DOHH2 (cell line): ENCODE data around the gene TEX9.
"Not testable (repeated sequence)": the region's sequence is repeated elsewhere in the genome, so short reads cannot be mapped to it uniquely, and the experiment has no call there.

ENCODE experiments used
- H3F3A ChIP-seq: fragments of 200-600 bp; sonication (generic), shearing (Covaris generic); 2 replicates; pipeline ENCODE4 v1.6.0; 2016; ENCODE audit warnings: antibody characterized with exemption, mild to moderate bottlenecking; ENCODE audit not compliant: control insufficient read depth, insufficient read depth
- H3K27ac ChIP-seq: fragments of 200-600 bp; sonication (generic); 2 replicates; pipeline ENCODE4 v1.5.1; 2014; ENCODE audit warnings: low read depth, mild to moderate bottlenecking, low read length, moderate library complexity
- H3K27me3 ChIP-seq: fragments of 200-600 bp; sonication (generic); 2 replicates; pipeline ENCODE4 v1.6.1; 2014; ENCODE audit warnings: mild to moderate bottlenecking, low read length, mixed read lengths; ENCODE audit not compliant: control insufficient read depth
- H3K36me3 ChIP-seq: fragments of 200-600 bp; sonication (generic); 2 replicates; pipeline ENCODE4 v1.6.1; 2014; ENCODE audit warnings: mild to moderate bottlenecking, low read length, moderate library complexity, mixed read lengths; ENCODE audit not compliant: control insufficient read depth
- H3K4me1 ChIP-seq: fragments of 200-600 bp; sonication (generic); 2 replicates; pipeline ENCODE4 v1.6.1; 2014; ENCODE audit warnings: mild to moderate bottlenecking, low read length, mixed read lengths; ENCODE audit not compliant: control insufficient read depth
- H3K4me2 ChIP-seq: fragments of 200-600 bp; sonication (generic); 2 replicates; pipeline ENCODE4 v1.6.0; 2014; ENCODE audit warnings: mild to moderate bottlenecking, low read length, moderate library complexity
- H3K4me3 ChIP-seq: fragments of 200-600 bp; sonication (generic); 2 replicates; pipeline ENCODE4 v1.5.1; 2014; ENCODE audit warnings: mild to moderate bottlenecking, low read length, mixed read lengths
- H3K79me2 ChIP-seq: fragments of 200-600 bp; sonication (generic); 2 replicates; pipeline ENCODE4 v1.6.1; 2014; ENCODE audit warnings: mild to moderate bottlenecking, low read length, mixed read lengths; ENCODE audit not compliant: control insufficient read depth
- H3K9me2 ChIP-seq: fragments of 200-600 bp; sonication (generic); replicated peaks from 2 replicates; pipeline ENCODE4 v1.6.1; 2014; ENCODE audit warnings: mild to moderate bottlenecking, low read length, mixed read lengths; ENCODE audit not compliant: control insufficient read depth
- H3K9me3 ChIP-seq: fragments of 200-600 bp; sonication (generic); 2 replicates; pipeline ENCODE4 v1.6.1; 2014; ENCODE audit warnings: antibody characterized with exemption, low read length, mixed read lengths; ENCODE audit not compliant: control insufficient read depth, insufficient read depth
- H4K20me1 ChIP-seq: fragments of 200-600 bp; sonication (generic); 2 replicates; pipeline ENCODE4 v1.6.0; 2014; ENCODE audit warnings: low read depth, mild to moderate bottlenecking, antibody characterized with exemption, low read length, moderate library complexity; ENCODE audit not compliant: control insufficient read depth, insufficient read depth
- CTCF ChIP-seq: fragments of 200-600 bp; sonication (generic); IDR thresholded peaks from one replicate; pipeline ENCODE4 v1.5.1; 2014; ENCODE audit warnings: antibody characterized with exemption, mild to moderate bottlenecking, low read depth, low read length; ENCODE audit not compliant: poor library complexity, severe bottlenecking
- EZH2phosphoT487 ChIP-seq: fragments of 200-600 bp; sonication (generic); IDR thresholded peaks from 2 replicates; pipeline ENCODE4 v1.6.1; 2017; ENCODE audit warnings: borderline replicate concordance, mild to moderate bottlenecking, antibody characterized with exemption, low read length, moderate library complexity, mixed read lengths

TEX9 gene

DNA sequence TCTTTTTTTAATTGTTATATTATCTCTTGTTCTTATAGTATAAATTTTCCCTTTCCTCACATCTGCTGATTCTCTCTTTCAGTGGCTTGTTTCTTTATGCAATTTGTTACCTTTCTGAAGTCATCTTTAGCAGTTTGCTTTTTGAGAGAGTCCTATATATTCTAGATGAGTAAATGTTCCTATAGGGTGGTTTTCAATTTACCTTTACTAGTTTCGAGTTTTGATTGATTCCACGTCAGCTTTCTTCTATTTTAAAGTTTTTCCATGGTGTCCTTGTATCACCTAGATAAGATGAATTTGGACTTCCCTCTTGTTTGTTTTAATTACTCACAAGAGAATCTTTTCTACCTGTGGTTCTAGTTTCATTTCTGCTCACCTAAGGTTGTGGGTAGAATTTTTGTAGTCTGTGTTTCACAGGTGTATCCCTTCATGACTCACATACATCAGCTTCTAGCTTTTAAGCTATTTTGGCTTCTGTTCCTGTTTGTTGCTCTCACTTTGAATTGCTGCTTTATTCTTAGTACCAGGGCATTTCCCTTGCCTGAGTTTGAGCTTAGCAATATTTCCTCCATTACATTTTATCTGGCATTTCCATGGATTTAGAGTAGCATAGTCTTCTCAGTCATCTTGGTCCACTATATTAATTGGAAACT, 6.4 kb downstream of the TEX9 start:
- Histone ChIP-seq H3K36me3 (peaks cover 5% of the 10 kb centered on the region), H3F3A (peaks cover 26% of the 10 kb centered on the region), H3K4me1 (peaks cover 61% of the 10 kb centered on the region), H3K9me2 (no peaks in the 10 kb centered on the region), H3K79me2 (peaks cover 78% of the 10 kb centered on the region), H3K4me3 (peak overlapping the region; percentile 89), H4K20me1 (no peaks in the 10 kb centered on the region), H3K27ac (peak overlapping the region; percentile 81), H3K27me3 (no peaks in the 10 kb centered on the region), H3K9me3 (0 out of 2 replicates have a peak, but pooled peaks cover 5% of the 10 kb centered on the region), H3K4me2 (peak overlapping the region; percentile 90)
- no peak for TF ChIP-seq EZH2phosphoT487
- TF ChIP-seq CTCF = no peak

- not testable (repeated sequence) for H3K27me3 ChIP-seq, H3K27ac ChIP-seq, H4K20me1 ChIP-seq, H3K4me3 ChIP-seq, H3K4me2 ChIP-seq, H3K9me2 ChIP-seq
- peaks cover 15% of the 10 kb centered on the region for H3F3A ChIP-seq
- H3K79me2 ChIP-seq = peaks cover 77% of the 10 kb centered on the region
- H3K4me1 ChIP-seq = peaks cover 36% of the 10 kb centered on the region
- H3K36me3 ChIP-seq = peaks cover 28% of the 10 kb centered on the region
- peaks cover 17% of the 10 kb centered on the region for H3K9me3 ChIP-seq
Observed at GRCh38 chr15:56374693-56375092, 9.5 kb downstream of the TEX9 start.

DNA sequence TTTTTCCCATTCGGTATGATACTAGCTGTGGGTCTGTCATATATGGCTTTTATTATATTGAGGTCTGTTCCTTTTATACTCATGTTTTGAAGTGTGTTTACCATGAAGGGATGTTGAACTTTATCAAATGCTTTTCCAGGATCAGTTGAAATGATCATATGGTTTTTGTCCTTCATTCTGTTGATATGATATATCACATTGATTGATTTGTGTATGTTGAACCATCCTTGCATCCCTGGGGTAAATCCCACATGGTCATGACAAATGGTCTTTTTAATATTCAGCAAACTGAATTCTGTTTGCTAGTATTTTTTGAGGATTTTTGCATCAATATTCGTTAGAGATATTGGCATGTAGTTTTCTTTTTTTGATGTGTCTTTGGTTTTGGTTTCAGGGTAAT, 12.6 kb downstream of the TEX9 start:
- not testable (repeated sequence) for H4K20me1 ChIP-seq, H3F3A ChIP-seq, H3K9me2 ChIP-seq, H3K4me1 ChIP-seq, H3K27ac ChIP-seq, H3K27me3 ChIP-seq, H3K4me3 ChIP-seq, H3K4me2 ChIP-seq
- Histone ChIP-seq H3K36me3 (peaks cover 48% of the 10 kb centered on the region), H3K9me3 (peaks cover 17% of the 10 kb centered on the region), H3K79me2 (peaks cover 80% of the 10 kb centered on the region)

DNA sequence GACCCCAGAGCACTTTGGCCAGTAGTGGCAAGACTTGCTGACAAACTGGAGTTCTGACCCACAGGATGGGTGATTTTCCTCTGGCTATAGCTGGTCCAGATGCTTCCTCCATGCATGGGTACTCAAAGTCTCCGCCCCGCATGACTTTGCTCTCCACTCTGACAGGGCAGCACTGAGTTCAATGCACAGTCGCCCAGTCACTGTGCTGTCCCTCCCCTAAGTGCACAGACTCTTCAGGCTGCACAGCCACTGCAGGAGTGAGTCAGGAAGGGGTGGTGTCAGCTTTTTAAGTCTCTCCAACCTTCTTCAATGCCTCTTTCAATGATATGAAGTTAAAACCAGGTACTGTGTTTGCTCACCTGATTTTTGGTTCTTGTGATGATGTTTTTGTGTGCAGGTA, 17.8 kb downstream of the TEX9 start:
- no peak overlapping the region for H3K27ac ChIP-seq
- TF ChIP-seq CTCF = no peak
- no peak for TF ChIP-seq EZH2phosphoT487
- H3K4me1 ChIP-seq = no peaks in the 10 kb centered on the region
- H3K9me2 ChIP-seq = no peaks in the 10 kb centered on the region
- H3K27me3 ChIP-seq = no peaks in the 10 kb centered on the region
- no peaks in the 10 kb centered on the region for H4K20me1 ChIP-seq
- H3K36me3 ChIP-seq = peaks cover 62% of the 10 kb centered on the region
- H3K9me3 ChIP-seq = peaks cover 4% of the 10 kb centered on the region; the same call in 1 of the 2 replicates
- no peaks in the 10 kb centered on the region for H3F3A ChIP-seq
- no peak overlapping the region for H3K4me3 ChIP-seq
- no peak overlapping the region for H3K4me2 ChIP-seq
- H3K79me2 ChIP-seq = peaks cover 47% of the 10 kb centered on the region
